Measurements from ENCODE around the gene ITGB7.
A peak's percentile ranks its signal among the peaks of the same experiment; 100 is the strongest.

Gene ITGB7

GRCh38 chr12:53207042-53207441 lies at the start of gene ITGB7:
ITGB7 (minus strand) TSS chr12:53207251; CDS start chr12:53200443, 6,808 bp downstream.
- Histone ChIP-seq H3K27me3 (no peaks in the 10 kb centered on the region), H3K9me3 (no peaks in the 10 kb centered on the region), H3K36me3 (no peaks in the 10 kb centered on the region), H3K4me1 (ENCODE audit: control insufficient read depth in 1 of 2, insufficient read depth in 1 of 2, low read depth in 1 of 2, low read length in 1 of 2) (peaks cover 18 to 37% of the 10 kb centered on the region in 2 experiments), H3K4me3 (ENCODE audit: low read depth in 1 of 2, low read length in 1 of 2) (no peak within 1 kb of the TSS), H3K27ac (peak within 1 kb of the TSS; percentile 90)
- no peak for TF ChIP-seq CTCF (IDR thresholded peaks at IDR 0.05)

- Histone ChIP-seq H3K4me1 (ENCODE audit: control insufficient read depth in 1 of 2, insufficient read depth in 1 of 2, low read depth in 1 of 2, low read length in 1 of 2) (peaks cover 19 to 27% of the 10 kb centered on the region in 2 experiments), H3K9me3 (no peaks in the 10 kb centered on the region), H3K4me3 (ENCODE audit: low read depth in 1 of 2, low read length in 1 of 2) (no peak overlapping the region), H3K27ac (peak overlapping the region; percentile 41), H3K27me3 (no peaks in the 10 kb centered on the region), H3K36me3 (peaks cover 18% of the 10 kb centered on the region)
- TF ChIP-seq CTCF (IDR thresholded peaks at IDR 0.05): no peak
Measured at GRCh38 chr12:53255996-53256395, 48.9 kb upstream of the ITGB7 start.

GRCh38 chr12:53254816-53255545 lies 47.9 kb upstream of the ITGB7 start:
- Histone ChIP-seq H3K4me1 (ENCODE audit: control insufficient read depth in 1 of 2, insufficient read depth in 1 of 2, low read depth in 1 of 2, low read length in 1 of 2) (peaks cover 19 to 27% of the 10 kb centered on the region in 2 experiments), H3K4me3 (ENCODE audit: low read depth in 1 of 2, low read length in 1 of 2) (no peak overlapping the region), H3K36me3 (peaks cover 18% of the 10 kb centered on the region), H3K9me3 (no peaks in the 10 kb centered on the region), H3K27me3 (no peaks in the 10 kb centered on the region), H3K27ac (no peak overlapping the region)
- no peak for TF ChIP-seq CTCF (IDR thresholded peaks at IDR 0.05)

GRCh38 chr12:53253298-53253697 lies 46.2 kb upstream of the ITGB7 start:
- no peak for TF ChIP-seq CTCF (IDR thresholded peaks at IDR 0.05)
- Histone ChIP-seq H3K27ac (no peak overlapping the region), H3K4me3 (ENCODE audit: low read depth in 1 of 2, low read length in 1 of 2) (no peak overlapping the region)

GRCh38 chr12:53252349-53252916 lies 45.4 kb upstream of the ITGB7 start:
- Histone ChIP-seq H3K27me3 (no peaks in the 10 kb centered on the region), H3K9me3 (no peaks in the 10 kb centered on the region), H3K4me1 (ENCODE audit: control insufficient read depth in 1 of 2, insufficient read depth in 1 of 2, low read depth in 1 of 2, low read length in 1 of 2) (peaks cover 19 to 27% of the 10 kb centered on the region in 2 experiments), H3K27ac (peak overlapping the region; percentile 83), H3K36me3 (peaks cover 18% of the 10 kb centered on the region), H3K4me3 (ENCODE audit: low read depth in 1 of 2, low read length in 1 of 2) (peak overlapping the region; percentile 70 to 97)
- TF ChIP-seq CTCF (IDR thresholded peaks at IDR 0.05): no peak

More at GRCh38 chr12:53253298-53253697, 46.2 kb upstream of the ITGB7 start:
- H3K36me3 ChIP-seq: peaks cover 18% of the 10 kb centered on the region
- H3K9me3 ChIP-seq: no peaks in the 10 kb centered on the region
- peaks cover 19 to 27% of the 10 kb centered on the region in 2 experiments for H3K4me1 ChIP-seq (ENCODE audit: control insufficient read depth in 1 of 2, insufficient read depth in 1 of 2, low read depth in 1 of 2, low read length in 1 of 2)
- no peaks in the 10 kb centered on the region for H3K27me3 ChIP-seq
